HCT116 (cell line): Measurements from ENCODE around the gene KCNH5. TPM values are rescaled to one million over a fixed set of nuclear protein-coding genes. Genes with fewer than 3 reads are reported as not detected.

ENCODE experiments used
- ATAC-seq: fragments of 200-7000 bp; cut with Tn5 transposase; 2 replicates; pipeline ENCODE4 v1.9.1; 2020; ENCODE audit warnings: mild to moderate bottlenecking, moderate library complexity
- BruUV-seq: library from RNA; stranded (reverse); fragments of 400-500 nt; replicated peaks from 2 replicates; lab custom pipeline; 2021; lab: Mats Ljungman, UMichigan
- CTCF ChIA-PET: fragments of 300-600 bp; sonication (Branson Sonifier 250); formaldehyde crosslinking; loops from one replicate; lab custom pipeline; 2021; ENCODE audit warnings: antibody characterized with exemption; lab: Charles Lee
- POLR2A ChIA-PET: fragments of 300-600, 350-600 bp; sonication (Branson Sonifier 250); formaldehyde crosslinking; loops from one replicate; lab custom pipeline; 2021; ENCODE audit warnings: antibody characterized with exemption; lab: Charles Lee
- RAD21 ChIA-PET, 2 experiments: fragments of 300-600 bp; sonication (Branson Sonifier 250); formaldehyde crosslinking; loops; one replicate each; lab custom pipeline; 2023; ENCODE audit warnings: low total read pairs in 2 of 2; ENCODE audit not compliant: uncharacterized antibody in 2 of 2, unreplicated experiment in 2 of 2, low non-redundant PET in 1 of 2; lab: Charles Lee
- DNase-seq: peaks from one replicate; pipeline ENCODE4 v3.0.0-alpha.2; 2010; ENCODE audit warnings: low read depth, low spot score
- H2AFZ ChIP-seq: fragments of 200-600 bp; shearing (Covaris generic), sonication (generic); 2 replicates; pipeline ENCODE4 v1.6.1; 2017; ENCODE audit warnings: low read depth, mixed run types, mixed read lengths, antibody characterized with exemption, low read length; ENCODE audit not compliant: poor library complexity, severe bottlenecking
- H3K27ac ChIP-seq: 2 replicates; pipeline ENCODE4 v1.5.1; 2012; ENCODE audit warnings: low read depth, low read length
- H3K27me3 ChIP-seq: fragments of 200-600 bp; sonication (generic); 2 replicates; pipeline ENCODE4 v1.6.1; 2016; ENCODE audit warnings: mixed run types, low read length, mixed read lengths; ENCODE audit not compliant: insufficient read depth
- H3K36me3 ChIP-seq, 2 experiments: fragments of 200-500 bp in 1 of 2; fragments of 200-600 bp in 1 of 2; sonication (Bioruptor generic) in 1 of 2; sonication (generic) in 1 of 2; 2 replicates each; pipeline versions ENCODE4 v1.5.1 to v1.6.1; 2014 to 2016; ENCODE audit warnings: low read length in 2 of 2, inconsistent platforms in 1 of 2, mixed read lengths in 1 of 2, mixed run types in 1 of 2; ENCODE audit not compliant: insufficient read depth in 2 of 2, control insufficient read depth in 1 of 2
- H3K4me1 ChIP-seq, 2 experiments: fragments of 200-600 bp in 1 of 2; sonication (generic) in 1 of 2; 2 replicates each; pipeline versions ENCODE4 v1.5.1 to v1.6.1; 2012 to 2017; ENCODE audit warnings: low read length in 2 of 2, inconsistent platforms in 1 of 2, mild to moderate bottlenecking in 1 of 2, mixed read lengths in 1 of 2, mixed run types in 1 of 2, moderate library complexity in 1 of 2; ENCODE audit not compliant: insufficient read depth in 2 of 2, control insufficient read depth in 1 of 2
- H3K4me2 ChIP-seq: fragments of 200-600 bp; sonication (generic); 2 replicates; pipeline ENCODE4 v1.6.1; 2017; ENCODE audit warnings: mixed run types, low read length, mixed read lengths
- H3K4me3 ChIP-seq, 2 experiments: fragments of 200-600 bp in 1 of 2; sonication (generic) in 1 of 2; replicated peaks in 1 of 2; 2 replicates each; pipeline ENCODE4 v1.5.1; 2011 to 2016; ENCODE audit warnings: low read length in 2 of 2, control low read depth in 1 of 2, low read depth in 1 of 2, mild to moderate bottlenecking in 1 of 2, mixed read lengths in 1 of 2, mixed run types in 1 of 2
- H3K79me2 ChIP-seq: fragments of 200-600 bp; sonication (generic); 2 replicates; pipeline ENCODE4 v1.6.1; 2017; ENCODE audit warnings: mild to moderate bottlenecking, mixed run types, low read length, moderate library complexity, mixed read lengths; ENCODE audit not compliant: insufficient read depth
- H3K9ac ChIP-seq: fragments of 200-600 bp; sonication (generic); 2 replicates; pipeline ENCODE4 v1.6.1; 2016; ENCODE audit warnings: low read length, mixed read lengths
- H3K9me2 ChIP-seq: fragments of 200-600 bp; sonication (generic), shearing (Covaris generic); 2 replicates; pipeline ENCODE4 v1.6.1; 2017; ENCODE audit warnings: mixed run types, mild to moderate bottlenecking, moderate library complexity; ENCODE audit not compliant: insufficient read depth
- H3K9me3 ChIP-seq, 2 experiments: fragments of 200-500 bp in 1 of 2; fragments of 200-600 bp in 1 of 2; sonication (Bioruptor generic) in 1 of 2; sonication (generic) in 1 of 2; 2 replicates each; pipeline ENCODE4 v1.6.1; 2014 to 2017; ENCODE audit warnings: low read length in 2 of 2, mixed read lengths in 2 of 2, inconsistent platforms in 1 of 2, low read depth in 1 of 2, mild to moderate bottlenecking in 1 of 2, mixed run types in 1 of 2, moderate library complexity in 1 of 2; ENCODE audit not compliant: control insufficient read depth in 1 of 2, insufficient read depth in 1 of 2
- H4K20me1 ChIP-seq: fragments of 200-600 bp; sonication (generic), shearing (Covaris generic); 2 replicates; pipeline ENCODE4 v1.6.1; 2017; ENCODE audit warnings: mixed run types, mild to moderate bottlenecking, moderate library complexity; ENCODE audit not compliant: insufficient read depth
- ATF3 ChIP-seq: IDR thresholded peaks from 2 replicates; pipeline ENCODE4 v1.6.1; 2012
- CBX3 ChIP-seq: IDR thresholded peaks from 2 replicates; pipeline ENCODE4 v1.6.1; 2012; ENCODE audit warnings: low read depth
- CEBPB ChIP-seq: IDR thresholded peaks from 2 replicates; pipeline ENCODE4 v1.6.1; 2012; ENCODE audit warnings: low read depth
- ELF1 ChIP-seq: IDR thresholded peaks from 2 replicates; pipeline ENCODE4 v1.6.1; 2012; ENCODE audit warnings: low read depth, borderline replicate concordance
- EZH2phosphoT487 ChIP-seq: fragments of 200-600 bp; IDR thresholded peaks from 2 replicates; pipeline ENCODE4 v1.6.1; 2018; ENCODE audit warnings: antibody characterized with exemption, borderline replicate concordance
- MAX ChIP-seq: IDR thresholded peaks from 2 replicates; pipeline ENCODE4 v1.6.1; 2012
- POLR2AphosphoS5 ChIP-seq: IDR thresholded peaks from 2 replicates; pipeline ENCODE4 v1.6.1; 2011; ENCODE audit warnings: mild to moderate bottlenecking, low read depth, low read length, moderate library complexity
- RAD21 ChIP-seq: IDR thresholded peaks from 2 replicates; pipeline ENCODE4 v1.6.1; 2012; ENCODE audit warnings: low read depth, mild to moderate bottlenecking
- SRF ChIP-seq: IDR thresholded peaks from 2 replicates; pipeline ENCODE4 v1.6.1; 2012; ENCODE audit warnings: low read depth
- YY1 ChIP-seq: IDR thresholded peaks from 2 replicates; pipeline ENCODE4 v1.6.1; 2011; ENCODE audit warnings: low read length, low read depth, moderate library complexity, mild to moderate bottlenecking; ENCODE audit not compliant: insufficient replicate concordance; ENCODE audit errors: extremely low read depth
- intact Hi-C: fragments of 100-400 bp; cut with micrococcal nuclease; formaldehyde crosslinking; loops from 2 replicates; pipeline ENCODE4 v1.10.0; 2022
- total RNA-seq: library from RNA; stranded (reverse); gene quantifications from one replicate; pipeline ENCODE4 v1.2.1, GENCODE V29; 2021; ENCODE audit not compliant: unreplicated experiment
- TF ChIP-seq, protein P1 (sequence below): IDR thresholded peaks from 2 replicates; pipeline ENCODE4 v1.6.1; 2012; ENCODE audit warnings: low read depth
- TF ChIP-seq, protein P2 (sequence below): IDR thresholded peaks from 2 replicates; pipeline ENCODE4 v1.6.1; 2011; ENCODE audit warnings: mild to moderate bottlenecking, low read length, moderate library complexity; ENCODE audit not compliant: insufficient replicate concordance; ENCODE audit errors: extremely low read depth

Gene KCNH5
- total RNA-seq, 1 experiment from 2014 or later: not detected

- TF ChIP-seq EZH2phosphoT487 (no peak), SRF (no peak), YY1 (no peak), RAD21 (no peak)
- TF ChIP-seq, protein P1, sequence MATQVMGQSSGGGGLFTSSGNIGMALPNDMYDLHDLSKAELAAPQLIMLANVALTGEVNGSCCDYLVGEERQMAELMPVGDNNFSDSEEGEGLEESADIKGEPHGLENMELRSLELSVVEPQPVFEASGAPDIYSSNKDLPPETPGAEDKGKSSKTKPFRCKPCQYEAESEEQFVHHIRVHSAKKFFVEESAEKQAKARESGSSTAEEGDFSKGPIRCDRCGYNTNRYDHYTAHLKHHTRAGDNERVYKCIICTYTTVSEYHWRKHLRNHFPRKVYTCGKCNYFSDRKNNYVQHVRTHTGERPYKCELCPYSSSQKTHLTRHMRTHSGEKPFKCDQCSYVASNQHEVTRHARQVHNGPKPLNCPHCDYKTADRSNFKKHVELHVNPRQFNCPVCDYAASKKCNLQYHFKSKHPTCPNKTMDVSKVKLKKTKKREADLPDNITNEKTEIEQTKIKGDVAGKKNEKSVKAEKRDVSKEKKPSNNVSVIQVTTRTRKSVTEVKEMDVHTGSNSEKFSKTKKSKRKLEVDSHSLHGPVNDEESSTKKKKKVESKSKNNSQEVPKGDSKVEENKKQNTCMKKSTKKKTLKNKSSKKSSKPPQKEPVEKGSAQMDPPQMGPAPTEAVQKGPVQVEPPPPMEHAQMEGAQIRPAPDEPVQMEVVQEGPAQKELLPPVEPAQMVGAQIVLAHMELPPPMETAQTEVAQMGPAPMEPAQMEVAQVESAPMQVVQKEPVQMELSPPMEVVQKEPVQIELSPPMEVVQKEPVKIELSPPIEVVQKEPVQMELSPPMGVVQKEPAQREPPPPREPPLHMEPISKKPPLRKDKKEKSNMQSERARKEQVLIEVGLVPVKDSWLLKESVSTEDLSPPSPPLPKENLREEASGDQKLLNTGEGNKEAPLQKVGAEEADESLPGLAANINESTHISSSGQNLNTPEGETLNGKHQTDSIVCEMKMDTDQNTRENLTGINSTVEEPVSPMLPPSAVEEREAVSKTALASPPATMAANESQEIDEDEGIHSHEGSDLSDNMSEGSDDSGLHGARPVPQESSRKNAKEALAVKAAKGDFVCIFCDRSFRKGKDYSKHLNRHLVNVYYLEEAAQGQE: no peak
These were observed 5.4 kb upstream of the KCNH5 start (continued) for GRCh38 chr14:63050694-63051093.

- no peak overlapping the region for H3K4me3 ChIP-seq
- H2AFZ ChIP-seq: no peak overlapping the region
- no peaks in the 10 kb centered on the region for H3K4me1 ChIP-seq
- H4K20me1 ChIP-seq: no peaks in the 10 kb centered on the region
- no peaks in the 10 kb centered on the region for H3K36me3 ChIP-seq
- BruUV-seq: no TSS peak
- POLR2A ChIA-PET: no interaction called here
- H3K79me2 ChIP-seq: no peaks in the 10 kb centered on the region
- no peak overlapping the region for H3K4me2 ChIP-seq
- no peaks in the 10 kb centered on the region for H3K9me2 ChIP-seq
- no peaks in the 10 kb centered on the region; the same call in 1 of the 2 replicates for H3K27me3 ChIP-seq
- ATAC-seq (no peak), DNase-seq (no peak)
- no peak overlapping the region for H3K27ac ChIP-seq
- H3K9ac ChIP-seq: no peak overlapping the region
- no peaks in the 10 kb centered on the region for H3K9me3 ChIP-seq
- RAD21 ChIA-PET: no interaction called here
- intact Hi-C loops: no loop called here
- CTCF ChIA-PET: no interaction called here
- TF ChIP-seq MAX (no peak), ATF3 (no peak), CBX3 (no peak), RAD21 (no peak), CEBPB (no peak), POLR2AphosphoS5 (no peak), ELF1 (no peak)
- TF ChIP-seq, protein P2, sequence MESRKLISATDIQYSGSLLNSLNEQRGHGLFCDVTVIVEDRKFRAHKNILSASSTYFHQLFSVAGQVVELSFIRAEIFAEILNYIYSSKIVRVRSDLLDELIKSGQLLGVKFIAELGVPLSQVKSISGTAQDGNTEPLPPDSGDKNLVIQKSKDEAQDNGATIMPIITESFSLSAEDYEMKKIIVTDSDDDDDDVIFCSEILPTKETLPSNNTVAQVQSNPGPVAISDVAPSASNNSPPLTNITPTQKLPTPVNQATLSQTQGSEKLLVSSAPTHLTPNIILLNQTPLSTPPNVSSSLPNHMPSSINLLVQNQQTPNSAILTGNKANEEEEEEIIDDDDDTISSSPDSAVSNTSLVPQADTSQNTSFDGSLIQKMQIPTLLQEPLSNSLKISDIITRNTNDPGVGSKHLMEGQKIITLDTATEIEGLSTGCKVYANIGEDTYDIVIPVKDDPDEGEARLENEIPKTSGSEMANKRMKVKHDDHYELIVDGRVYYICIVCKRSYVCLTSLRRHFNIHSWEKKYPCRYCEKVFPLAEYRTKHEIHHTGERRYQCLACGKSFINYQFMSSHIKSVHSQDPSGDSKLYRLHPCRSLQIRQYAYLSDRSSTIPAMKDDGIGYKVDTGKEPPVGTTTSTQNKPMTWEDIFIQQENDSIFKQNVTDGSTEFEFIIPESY: no peak
- TF ChIP-seq, protein P1: no peak
These were observed 1.3 kb upstream of the KCNH5 start for GRCh38 chr14:63046339-63047268.
